Left lung (tissue), 10 donors: ENCODE results near the gene CADM3. TPM values are rescaled to one million over a fixed set of nuclear protein-coding genes. Genes with fewer than 3 reads are reported as not detected.
A peak's percentile ranks its signal among the peaks of the same experiment; 100 is the strongest.

Experiments
- ATAC-seq: fragments of 200-7000 bp; cut with Tn5 transposase; one replicate; pipeline ENCODE4 v1.9.1; 2020; ENCODE audit warnings: moderate library complexity
- DNase-seq, 4 donors: peaks; one replicate each; pipeline ENCODE4 v3.0.0-alpha.2; 2013 to 2020
- H3K27ac ChIP-seq, 2 donors: fragments of 200-600 bp; sonication (generic) in 1 of 2; one replicate each; pipeline versions ENCODE4 v1.5.0 to v1.8.0; 2020 to 2021
- H3K27me3 ChIP-seq, 2 donors: fragments of 200-600 bp; sonication (generic) in 1 of 2; one replicate each; pipeline versions ENCODE4 v1.5.0 to v1.8.0; 2020 to 2021
- H3K36me3 ChIP-seq, 2 donors: fragments of 200-600 bp; sonication (generic) in 1 of 2; one replicate each; pipeline versions ENCODE4 v1.5.0 to v1.8.0; 2020 to 2021
- H3K4me1 ChIP-seq, 2 donors: fragments of 200-600 bp; one replicate each; pipeline ENCODE4 v1.8.0; 2021
- H3K4me3 ChIP-seq, 2 donors: fragments of 200-600 bp; sonication (generic) in 1 of 2; one replicate each; pipeline versions ENCODE4 v1.5.0 to v1.8.0; 2020 to 2021; ENCODE audit warnings: mild to moderate bottlenecking in 1 of 2
- H3K9me3 ChIP-seq, 2 donors: fragments of 200-600 bp; sonication (generic) in 1 of 2; one replicate each; pipeline versions ENCODE4 v1.5.0 to v1.8.0; 2020 to 2021
- intact Hi-C, 2 donors: fragments of 100-400 bp; cut with DNase I; formaldehyde crosslinking; loops; one replicate each; pipeline versions ENCODE4 v1.11.2 to v1.14.2; 2022
- polyA plus RNA-seq, 6 donors: library from polyadenylated mRNA; unstranded; fragments of 120-200 nt; gene quantifications; one replicate each; pipeline ENCODE4 v1.2.1, GENCODE V29; 2013; ENCODE audit not compliant: insufficient read length in 6 of 6
- total RNA-seq, 2 donors: library from RNA; stranded (reverse); fragmentation: NEBNext Ultra II Directional; extraction: Animal tissue kit (Norgen Biotek cat#: 25700); gene quantifications; one replicate each; pipeline ENCODE4 v1.2.1, GENCODE V29; 2021
- TF ChIP-seq, protein P1 (sequence below), 2 donors: fragments of 200-600 bp; sonication (generic) in 1 of 2; IDR thresholded peaks; one replicate each; pipeline versions ENCODE4 v1.5.0 to v1.8.0; 2021; ENCODE audit warnings: antibody characterized with exemption in 2 of 2
- donor health status: DM: no; HTN: yes; CAD: no.
- donor health status: DM: no; HTN: no; CAD: no.

CADM3 gene
- total and polyA plus RNA-seq, 8 donors: 1.1 to 6.2 (median 1.6) TPM

DNA sequence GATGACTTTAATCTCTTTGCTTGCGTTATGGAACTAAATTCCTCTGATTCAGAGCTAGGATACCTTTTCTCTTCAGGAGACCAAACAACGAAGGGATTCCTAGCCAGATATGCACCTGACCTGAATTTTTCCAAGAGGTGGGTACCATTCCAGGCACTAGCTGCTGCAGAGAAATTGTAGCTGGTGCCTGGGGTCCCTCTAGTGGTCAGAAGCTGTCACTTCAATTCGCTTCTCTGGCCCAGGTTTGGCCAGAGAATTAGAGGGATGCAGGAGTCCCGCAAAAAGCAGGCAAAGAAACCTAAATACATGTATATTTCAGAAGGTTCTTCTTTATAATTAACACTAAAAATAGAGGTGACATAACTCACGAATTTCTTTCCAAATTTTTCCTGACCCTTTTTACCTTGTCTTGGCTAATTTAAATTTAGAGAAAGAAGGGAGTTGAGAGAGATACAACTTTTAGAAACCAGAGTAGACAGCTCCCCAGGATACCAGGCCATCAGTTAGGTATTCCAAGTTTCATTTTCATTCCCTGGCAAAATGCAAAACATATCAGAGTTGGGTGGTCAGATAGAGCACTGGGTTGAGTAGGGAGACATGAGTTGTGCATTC, 42.8 kb downstream of the CADM3 start:
- Histone ChIP-seq H3K9me3 (no peaks in the 10 kb centered on the region), H3K27ac (no peak overlapping the region), H3K36me3 (no peaks in the 10 kb centered on the region), H3K4me1 (peaks cover 0 to 8% of the 10 kb centered on the region in 2 donors), H3K4me3 (no peak overlapping the region), H3K27me3 (peaks cover 0 to 34% of the 10 kb centered on the region in 2 donors)
- intact Hi-C loops: loop anchor here in 1 of 2 donors (10.0 kb wide), 1 partner anchor 79 kb away; no protein-coding TSS in a partner anchor
- TF ChIP-seq, protein P1, sequence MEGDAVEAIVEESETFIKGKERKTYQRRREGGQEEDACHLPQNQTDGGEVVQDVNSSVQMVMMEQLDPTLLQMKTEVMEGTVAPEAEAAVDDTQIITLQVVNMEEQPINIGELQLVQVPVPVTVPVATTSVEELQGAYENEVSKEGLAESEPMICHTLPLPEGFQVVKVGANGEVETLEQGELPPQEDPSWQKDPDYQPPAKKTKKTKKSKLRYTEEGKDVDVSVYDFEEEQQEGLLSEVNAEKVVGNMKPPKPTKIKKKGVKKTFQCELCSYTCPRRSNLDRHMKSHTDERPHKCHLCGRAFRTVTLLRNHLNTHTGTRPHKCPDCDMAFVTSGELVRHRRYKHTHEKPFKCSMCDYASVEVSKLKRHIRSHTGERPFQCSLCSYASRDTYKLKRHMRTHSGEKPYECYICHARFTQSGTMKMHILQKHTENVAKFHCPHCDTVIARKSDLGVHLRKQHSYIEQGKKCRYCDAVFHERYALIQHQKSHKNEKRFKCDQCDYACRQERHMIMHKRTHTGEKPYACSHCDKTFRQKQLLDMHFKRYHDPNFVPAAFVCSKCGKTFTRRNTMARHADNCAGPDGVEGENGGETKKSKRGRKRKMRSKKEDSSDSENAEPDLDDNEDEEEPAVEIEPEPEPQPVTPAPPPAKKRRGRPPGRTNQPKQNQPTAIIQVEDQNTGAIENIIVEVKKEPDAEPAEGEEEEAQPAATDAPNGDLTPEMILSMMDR (IDR thresholded peaks at IDR 0.05): peak; percentile 88 to 89
- ATAC-seq: peak; percentile 84
- DNase-seq: peak in 2 of 4 donors; percentile 16 to 34

DNA sequence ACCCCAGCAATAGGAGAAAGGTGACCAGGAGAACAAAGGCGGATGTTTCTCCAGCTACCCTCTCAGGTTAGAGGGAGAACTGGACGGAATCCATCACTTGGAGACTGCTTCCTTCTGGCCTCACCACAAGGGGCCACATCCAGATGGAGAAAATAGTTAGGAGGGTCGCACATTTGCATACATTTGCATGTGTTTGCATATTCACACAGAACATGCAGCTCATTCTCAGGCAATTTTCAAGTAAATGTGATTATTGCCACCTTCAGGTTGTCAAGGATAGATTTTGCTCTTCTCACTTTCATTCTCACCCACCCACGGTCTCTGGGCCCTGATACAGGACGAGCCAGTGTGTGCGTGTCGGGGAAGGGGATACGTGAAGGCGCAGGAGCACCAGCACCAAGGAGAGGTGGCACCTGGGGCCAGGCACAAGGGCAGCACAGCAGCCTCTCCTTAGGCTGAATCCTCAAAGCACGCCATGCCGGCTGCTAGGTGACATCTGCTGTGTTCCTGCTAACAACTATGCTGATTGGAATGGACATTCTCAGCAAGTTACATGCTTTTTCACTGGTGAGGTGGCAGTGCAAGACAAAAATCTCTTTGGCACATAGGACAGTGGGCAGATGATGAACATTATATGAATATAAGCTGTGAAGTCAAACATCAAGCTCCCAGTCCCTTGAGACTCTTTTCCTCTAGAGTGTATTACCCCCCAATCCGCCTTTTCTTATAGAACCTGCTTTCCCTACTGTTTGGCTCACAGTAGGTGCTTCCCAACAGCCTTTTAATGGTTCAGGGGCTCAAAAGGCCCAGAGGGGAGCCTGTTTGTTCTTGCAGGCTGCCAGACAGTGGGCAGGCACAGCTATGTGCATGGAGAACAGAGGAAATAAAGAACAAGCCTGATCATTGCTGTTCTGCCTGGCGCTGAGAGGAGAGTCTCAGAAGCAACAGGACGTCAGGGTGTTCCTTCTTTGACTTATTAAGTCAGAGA, 47.5 kb downstream of the CADM3 start:
- H3K27ac ChIP-seq: no peak overlapping the region
- no peak overlapping the region for H3K4me3 ChIP-seq
- ATAC-seq (no peak), DNase-seq (no peak)
- no peaks in the 10 kb centered on the region for H3K9me3 ChIP-seq
- intact Hi-C loops: loop anchor here in 1 of 2 donors (10.0 kb wide), 1 partner anchor 84 kb away; no protein-coding TSS in a partner anchor
- TF ChIP-seq, protein P1 (IDR thresholded peaks at IDR 0.05): no peak
- no peaks in the 10 kb centered on the region for H3K36me3 ChIP-seq
- H3K27me3 ChIP-seq: no peaks in the 10 kb centered on the region
- H3K4me1 ChIP-seq: no peaks in the 10 kb centered on the region

GRCh38 chr1:159222075-159222865, 50.9 kb downstream of the CADM3 start:
- no peak overlapping the region for H3K4me3 ChIP-seq
- no peaks in the 10 kb centered on the region for H3K36me3 ChIP-seq
- H3K9me3 ChIP-seq: no peaks in the 10 kb centered on the region
- H3K27ac ChIP-seq: no peak overlapping the region
- H3K4me1 ChIP-seq: no peaks in the 10 kb centered on the region
- ATAC-seq (no peak), DNase-seq (no peak)
- TF ChIP-seq, protein P1 (IDR thresholded peaks at IDR 0.05): no peak
- no peaks in the 10 kb centered on the region for H3K27me3 ChIP-seq
- intact Hi-C loops: no loop called here

GRCh38 chr1:159223004-159223403, 51.6 kb downstream of the CADM3 start:
- intact Hi-C loops: no loop called here

More at GRCh38 chr1:159223004-159223403, 51.6 kb downstream of the CADM3 start:
- TF ChIP-seq, protein P1 (IDR thresholded peaks at IDR 0.05): no peak
- ATAC-seq (no peak), DNase-seq (no peak)
- Histone ChIP-seq H3K4me1 (no peaks in the 10 kb centered on the region), H3K27ac (no peak overlapping the region), H3K9me3 (no peaks in the 10 kb centered on the region), H3K36me3 (no peaks in the 10 kb centered on the region), H3K4me3 (no peak overlapping the region), H3K27me3 (no peaks in the 10 kb centered on the region)
